ENCODE data around the gene TNRC6B. TPM values are rescaled to one million over a fixed set of nuclear protein-coding genes. Genes with fewer than 3 reads are reported as not detected.

TNRC6B gene
- total RNA-seq, 1 donor from 2014 or later, result 29.0 TPM

GRCh38 chr22:40320687-40321086 is 143.0 kb downstream of the TNRC6B start:
- DNase-seq (ENCODE audit: low spot score) (no peak), ATAC-seq (no peak)

DNA sequence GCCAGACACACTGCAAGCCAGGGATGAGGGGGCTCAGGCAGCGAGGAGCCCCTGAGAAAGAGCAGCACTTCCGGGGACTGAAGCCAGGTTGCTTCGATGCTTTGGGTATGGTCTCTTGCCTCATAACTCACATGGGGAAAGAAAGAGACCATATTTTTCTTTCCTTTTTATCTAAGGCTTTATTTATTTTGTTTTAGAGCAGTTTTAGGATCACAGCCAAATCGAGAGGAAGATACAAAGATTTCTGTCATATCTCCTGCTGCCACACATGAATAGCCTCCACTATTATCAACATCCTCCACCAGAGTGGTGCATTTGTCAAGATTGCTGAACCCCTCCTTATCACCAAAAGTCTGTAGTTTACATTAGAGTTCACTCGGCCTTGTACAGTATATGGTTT is 144.3 kb downstream of the TNRC6B start:
- no peak for ATAC-seq
- DNase-seq (ENCODE audit: low spot score), result no peak

GRCh38 chr22:40322818-40323447 is 145.2 kb downstream of the TNRC6B start:
- ATAC-seq (no peak), DNase-seq (ENCODE audit: low spot score) (no peak)

DNA sequence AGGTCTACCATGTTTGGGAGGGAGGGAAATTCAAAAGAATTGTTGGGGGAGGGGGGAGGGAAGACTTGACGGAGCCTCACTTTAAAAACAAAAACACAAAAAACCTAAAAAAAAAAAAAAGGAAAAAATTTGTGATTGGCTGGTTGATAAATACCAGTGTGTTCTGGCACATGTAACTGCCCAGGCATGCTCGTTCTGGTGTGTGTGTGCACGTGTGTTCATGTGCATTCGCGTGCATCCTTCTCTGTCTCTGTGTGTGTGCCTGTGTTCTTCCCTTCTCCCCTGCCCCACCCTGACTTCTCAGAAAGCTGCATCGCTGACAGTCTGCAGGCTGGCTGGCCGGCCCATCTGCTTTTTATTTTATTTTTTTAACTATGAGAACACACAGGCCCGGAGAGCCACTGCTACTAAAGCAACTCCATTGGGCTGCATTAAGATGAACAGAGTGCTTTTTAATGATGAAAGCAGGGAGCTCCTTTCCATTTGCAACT is 146.0 kb downstream of the TNRC6B start:
- ATAC-seq, result no peak
- no peak for DNase-seq (ENCODE audit: low spot score)

DNA sequence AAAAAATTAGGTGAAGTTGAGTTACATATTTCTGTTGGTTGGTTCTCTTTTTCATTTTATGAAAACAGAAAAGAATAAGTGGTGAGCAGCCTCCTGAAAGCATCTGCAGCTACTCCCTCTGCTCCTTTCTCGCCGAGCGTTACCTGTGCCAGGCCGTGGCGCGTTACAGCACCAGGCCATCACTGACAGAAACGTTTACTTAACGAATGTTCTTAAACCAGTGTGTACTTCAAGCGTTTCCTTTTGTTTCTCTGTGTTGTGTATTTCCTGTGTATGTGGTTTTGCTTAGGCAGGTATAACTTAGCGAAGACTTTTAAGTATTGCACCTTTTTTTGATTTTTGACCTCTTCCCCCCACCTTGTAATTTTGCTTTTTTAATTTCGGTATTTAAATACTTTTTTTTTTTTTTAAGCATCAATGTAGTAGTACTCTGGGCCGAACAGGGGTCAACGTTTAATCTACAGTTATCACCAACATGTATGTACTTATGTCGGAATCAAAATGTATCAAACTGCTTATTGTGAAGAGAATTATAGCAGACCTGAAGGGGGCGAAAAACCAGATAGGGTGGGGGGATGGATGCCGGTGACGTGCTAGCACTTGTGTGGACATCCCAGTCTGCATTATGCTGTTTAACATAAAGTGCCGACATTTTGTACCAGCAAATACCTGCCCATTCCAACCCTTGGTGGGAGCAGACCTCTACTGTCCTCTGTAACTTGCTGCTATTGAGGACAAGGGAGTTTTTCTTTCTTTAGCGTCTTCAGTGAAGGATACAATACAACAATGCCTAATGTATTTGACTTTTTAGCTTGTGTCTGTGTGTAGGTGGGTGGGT is 147.0 kb downstream of the TNRC6B start:
- ATAC-seq, result no peak
- no peak for DNase-seq (ENCODE audit: low spot score)

- ATAC-seq, result no peak
- DNase-seq (ENCODE audit: low spot score), result no peak
These were observed 147.6 kb downstream of the TNRC6B start for GRCh38 chr22:40325315-40325714.

DNA sequence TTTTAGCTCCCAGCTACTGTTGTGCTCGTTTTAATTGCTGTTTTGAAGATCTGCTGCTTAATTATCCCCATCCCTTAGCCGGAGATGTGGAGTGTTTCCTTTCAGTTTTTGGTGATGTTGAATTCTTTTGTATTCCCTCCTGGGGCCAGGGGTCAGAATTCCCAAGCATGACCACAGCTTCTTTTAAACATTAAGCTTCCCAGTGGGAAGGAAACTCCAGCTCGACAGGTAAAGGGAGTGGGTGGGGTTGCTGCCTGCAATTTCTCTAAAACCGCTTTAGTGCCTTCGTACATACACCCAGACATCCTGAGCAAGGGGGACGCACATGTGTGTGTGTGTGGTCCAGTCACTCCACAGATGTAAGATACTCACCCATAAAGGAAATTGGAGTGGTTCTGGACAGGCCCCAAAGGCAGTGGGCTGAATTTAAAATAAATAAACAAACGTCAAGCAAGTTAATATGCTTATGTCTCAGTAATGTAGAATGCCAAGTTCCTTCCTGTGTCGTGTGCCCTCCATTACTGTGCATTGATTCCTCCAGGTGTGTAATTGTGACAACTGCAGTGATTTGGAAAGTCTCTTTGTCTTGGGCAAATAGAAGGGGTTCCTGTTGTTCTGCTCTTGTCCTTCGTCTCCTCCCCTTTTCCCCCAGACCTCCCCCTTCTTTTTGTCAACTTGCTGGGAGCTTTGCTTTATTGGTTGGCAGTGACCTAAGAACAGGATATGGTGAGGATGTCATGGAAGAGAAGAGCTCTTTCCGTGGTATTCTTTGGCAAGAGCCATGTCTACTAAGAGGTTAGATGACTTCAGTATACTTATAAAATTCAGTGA is 149.4 kb downstream of the TNRC6B start:
- ATAC-seq (no peak), DNase-seq (ENCODE audit: low spot score) (no peak)

DNA sequence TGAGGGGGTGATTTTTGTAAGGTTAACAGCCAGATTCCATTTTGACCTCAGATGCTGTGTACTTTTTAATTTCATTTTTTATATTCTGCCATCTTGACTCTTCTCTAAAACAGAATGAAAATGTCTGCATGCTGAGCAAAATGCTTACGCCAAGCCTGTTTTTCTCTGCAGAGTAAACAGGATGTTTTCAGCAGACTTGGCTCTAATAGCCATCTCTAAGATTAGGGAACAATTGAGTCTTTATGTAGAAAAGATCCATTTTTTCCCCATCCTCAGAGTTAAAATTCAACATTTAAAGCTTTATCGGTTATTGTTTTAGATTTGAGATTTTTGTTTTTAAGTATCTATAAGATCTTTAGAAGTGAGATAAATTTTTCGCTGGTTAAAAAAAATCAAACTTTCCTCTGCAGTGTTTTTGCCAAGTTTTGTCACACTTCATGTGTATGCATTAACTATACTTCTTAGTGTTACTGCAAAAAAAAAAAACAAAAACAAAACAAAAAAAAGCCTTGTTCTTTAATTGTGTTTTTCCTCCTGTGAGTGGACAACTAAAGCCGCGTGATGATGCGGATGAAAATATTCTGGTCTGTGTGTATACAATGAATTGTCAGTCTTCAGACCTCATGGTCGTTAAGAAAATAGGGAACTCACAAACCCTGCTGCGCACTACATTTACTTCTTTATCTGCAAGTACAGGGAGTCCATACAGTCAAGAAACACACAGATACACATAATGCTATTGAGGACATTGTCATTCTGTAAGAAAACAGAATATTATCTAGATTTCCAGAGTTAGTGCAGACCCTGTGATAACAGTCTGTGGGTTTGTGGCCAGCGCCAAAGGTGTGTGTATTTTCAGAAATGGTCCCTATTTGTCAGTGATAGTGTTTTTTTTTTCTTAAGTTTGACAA is 151.1 kb downstream of the TNRC6B start:
- ATAC-seq (no peak), DNase-seq (ENCODE audit: low spot score) (no peak)

- ATAC-seq (no peak), DNase-seq (ENCODE audit: low spot score) (no peak)
These were observed 151.7 kb downstream of the TNRC6B start for GRCh38 chr22:40329466-40329865.

DNA sequence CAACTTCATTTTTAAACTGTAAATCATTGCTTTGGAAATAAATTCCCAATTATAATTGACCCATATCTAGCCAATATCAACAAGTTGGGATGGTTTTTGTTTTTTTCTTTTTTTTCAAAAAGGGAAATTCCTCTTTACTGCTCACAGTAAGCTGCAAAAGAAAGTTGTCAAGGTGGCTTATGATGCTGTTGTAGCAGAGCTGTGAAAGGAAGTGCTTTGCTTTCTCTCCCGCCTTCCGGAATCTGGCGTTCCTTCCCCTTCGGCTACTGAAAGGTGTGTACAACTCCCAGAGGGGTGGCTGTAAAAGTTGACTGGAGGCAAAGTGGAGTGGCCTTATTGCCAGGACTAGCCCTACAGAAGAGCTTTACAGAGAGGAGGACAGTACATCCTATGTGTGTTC is 152.4 kb downstream of the TNRC6B start:
- no peak for ATAC-seq
- DNase-seq (ENCODE audit: low spot score), result no peak

DNA sequence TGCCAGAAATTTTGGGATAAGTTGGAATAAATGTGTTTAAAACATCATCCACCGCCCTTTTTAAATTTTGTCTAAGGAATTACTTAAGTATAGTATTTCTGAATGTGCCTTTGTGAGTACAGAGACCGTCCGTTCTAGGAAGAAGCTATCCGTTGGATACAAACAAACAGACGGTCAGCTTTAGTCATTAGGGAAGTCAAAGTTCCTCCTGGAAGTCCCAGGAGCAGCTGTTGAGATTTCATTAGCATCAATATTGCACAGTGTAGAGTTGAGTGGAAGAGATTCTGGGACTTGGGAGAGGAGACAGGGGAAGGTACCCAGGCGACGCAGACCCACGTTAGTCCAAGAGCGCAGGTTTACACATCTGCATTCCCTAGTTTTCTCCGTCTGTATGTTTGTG is 152.9 kb downstream of the TNRC6B start:
- DNase-seq (ENCODE audit: low spot score), result no peak
- ATAC-seq, result no peak

- ATAC-seq, result no peak
These were observed 154.0 kb downstream of the TNRC6B start for GRCh38 chr22:40331706-40332105.

GRCh38 chr22:40332319-40332781 is 154.6 kb downstream of the TNRC6B start:
- DNase-seq (ENCODE audit: low spot score), result no peak
- no peak for ATAC-seq

More at GRCh38 chr22:40331706-40332105, 154.0 kb downstream of the TNRC6B start:
- DNase-seq (ENCODE audit: low spot score), result no peak

GRCh38 chr22:40334060-40334459 is 156.3 kb downstream of the TNRC6B start:
- DNase-seq (ENCODE audit: low spot score), result no peak
- no peak for ATAC-seq

- no peak for DNase-seq (ENCODE audit: low spot score)
- ATAC-seq, result no peak
These were observed 157.2 kb downstream of the TNRC6B start for GRCh38 chr22:40334899-40335298.

DNA sequence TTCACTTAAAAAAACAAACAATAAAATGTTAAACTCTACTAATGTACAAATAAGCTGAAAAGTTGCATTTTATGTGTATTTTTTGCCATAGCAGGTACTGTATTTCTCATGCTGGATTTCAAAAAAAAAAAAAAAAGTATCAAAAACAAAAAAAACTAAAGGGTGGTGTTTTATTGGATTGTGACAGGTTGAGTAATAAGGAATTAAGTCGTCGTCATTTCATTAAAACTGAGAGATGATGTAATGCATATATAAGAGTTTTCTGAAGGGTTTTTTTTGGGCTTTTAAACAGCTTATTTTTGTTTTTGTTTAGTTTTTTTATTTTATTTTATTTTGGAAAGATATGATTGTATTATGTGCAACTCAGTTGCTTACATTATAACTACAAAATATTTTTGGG is 157.6 kb downstream of the TNRC6B start:
- no peak for ATAC-seq
- no peak for DNase-seq (ENCODE audit: low spot score)

- DNase-seq (ENCODE audit: low spot score), result no peak
- ATAC-seq, result no peak
These were observed 162.3 kb downstream of the TNRC6B start for GRCh38 chr22:40340044-40340443.

DNA sequence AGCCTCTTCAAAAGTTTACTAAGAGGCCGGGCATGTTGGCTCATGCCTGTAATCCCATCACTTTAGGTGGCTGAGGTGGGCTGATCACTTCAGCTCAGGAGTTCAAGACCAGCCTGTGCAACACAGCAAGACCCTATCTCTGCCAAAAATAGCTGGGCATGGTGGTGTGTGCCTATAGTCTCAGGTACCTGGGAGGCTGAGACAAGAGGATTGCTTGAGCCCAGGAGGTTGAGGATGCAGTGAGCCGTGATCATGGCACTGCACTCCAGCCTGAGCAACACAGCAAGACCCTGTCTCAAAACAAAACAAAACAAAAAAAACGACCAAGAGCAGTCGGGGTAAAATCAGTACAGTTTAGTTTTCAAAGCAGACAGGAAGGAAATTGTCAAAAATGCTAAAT is 163.9 kb downstream of the TNRC6B start:
- ATAC-seq (no peak), DNase-seq (ENCODE audit: low spot score) (no peak)

DNA sequence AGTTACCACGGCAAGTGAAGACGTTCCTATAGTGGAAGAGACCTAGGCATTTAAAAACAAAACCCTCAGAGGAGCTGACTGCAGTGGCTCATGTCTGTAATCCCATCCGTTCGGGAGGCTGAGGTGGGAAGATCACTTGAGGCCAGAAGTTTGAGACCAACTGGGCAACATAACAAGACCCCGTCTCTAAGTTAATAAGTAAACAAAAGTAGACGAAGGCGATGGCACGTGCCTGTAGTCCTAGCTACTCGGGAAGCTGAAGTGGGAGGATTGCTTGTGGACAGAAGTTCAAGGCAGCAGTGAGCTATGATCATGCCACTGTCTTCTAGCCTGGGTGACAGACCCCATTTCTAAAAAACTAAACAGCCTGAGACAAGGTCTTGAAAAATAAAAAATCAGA is 164.8 kb downstream of the TNRC6B start:
- DNase-seq (ENCODE audit: low spot score) (no peak), ATAC-seq (no peak)

DNA sequence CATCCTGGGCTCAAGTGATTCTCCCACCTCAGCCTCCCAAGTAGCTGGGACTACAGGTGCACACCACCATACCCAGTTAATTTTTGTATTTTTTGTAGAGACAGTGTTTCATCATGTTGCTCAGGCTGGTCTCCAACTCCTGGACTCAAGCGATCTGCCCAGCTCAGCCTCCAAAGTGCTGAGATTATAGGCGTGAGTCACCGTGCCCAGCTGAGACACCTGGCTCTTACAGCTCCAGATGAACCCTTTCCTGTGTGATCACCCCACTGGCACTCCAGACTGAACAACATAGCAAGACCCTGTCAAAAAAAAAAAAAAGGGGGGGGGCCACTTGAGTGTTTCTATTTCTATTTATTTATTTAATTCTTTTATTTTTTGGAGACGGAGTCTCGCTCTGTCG is 167.5 kb downstream of the TNRC6B start:
- DNase-seq (ENCODE audit: low spot score), result no peak
- ATAC-seq, result no peak
